ENCODE data around the gene DARS2. TPM values are rescaled to one million over a fixed set of nuclear protein-coding genes. Genes with fewer than 3 reads are reported as not detected.

The DARS2 gene
- total RNA-seq, 1 experiment from 2014 or later, result 25.6 TPM

DNA sequence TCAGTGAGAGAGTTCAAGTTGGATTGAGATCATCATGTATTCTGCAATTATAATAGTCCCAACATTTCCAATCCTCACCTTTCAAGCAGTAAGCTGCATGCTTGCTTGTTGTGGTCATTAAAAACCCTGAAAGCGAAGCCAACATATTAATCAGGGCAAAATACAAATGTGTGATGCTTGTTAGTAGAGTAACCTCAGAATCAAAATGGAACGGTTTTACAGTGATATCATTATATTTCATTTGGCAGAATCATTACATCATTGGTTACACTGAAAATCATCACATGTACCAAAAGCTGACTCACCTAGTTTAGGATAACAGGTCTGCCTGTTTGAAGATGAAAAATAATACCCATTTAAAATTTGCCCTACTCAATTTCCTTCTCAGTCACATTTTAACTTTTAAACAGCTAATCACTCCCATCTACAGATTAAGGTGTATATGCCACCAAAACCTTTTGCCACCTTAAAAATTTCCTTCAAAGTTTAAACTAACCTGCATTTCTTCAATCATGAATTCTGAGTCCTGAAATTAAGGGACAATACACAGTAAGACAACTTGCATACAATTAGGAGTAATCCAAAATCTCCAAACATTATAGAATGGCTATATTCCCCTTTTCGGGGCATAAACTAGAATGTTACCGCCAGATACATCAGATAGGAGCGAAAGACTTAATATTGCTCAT is 39.9 kb downstream of the DARS2 start:
- Histone ChIP-seq H3K4me3 (replicated peaks in 1 of 2; ENCODE audit: low read depth in 1 of 2, low read length in 2 of 2) (no peak overlapping the region), H3K4me2 (ENCODE audit: low read length) (0 out of 2 replicates have a peak overlapping the region, but pooled peaks have one; percentile 0), H2AFZ (ENCODE audit: low read depth, low read length, poor library complexity, severe bottlenecking) (no peak overlapping the region), H3K9me2 (ENCODE audit: insufficient read depth) (no peaks in the 10 kb centered on the region), H3K4me1 (ENCODE audit: control insufficient read depth in 1 of 2, insufficient read depth in 2 of 2, low read length in 2 of 2) (peaks cover 7 to 40% of the 10 kb centered on the region in 2 experiments; a peak in 3 of 4 replicates), H3K79me2 (ENCODE audit: insufficient read depth, low read length) (peaks cover 38% of the 10 kb centered on the region), H3K27ac (ENCODE audit: low read depth, low read length) (peak overlapping the region; percentile 91), H3K27me3 (ENCODE audit: insufficient read depth, low read length) (no peaks in the 10 kb centered on the region), H3K9ac (ENCODE audit: low read length) (no peak overlapping the region), H3K36me3 (ENCODE audit: control insufficient read depth in 1 of 2, insufficient read depth in 2 of 2, low read length in 2 of 2) (peaks cover 33 to 43% of the 10 kb centered on the region in 2 experiments), H3K9me3 (ENCODE audit: control insufficient read depth in 1 of 2, insufficient read depth in 1 of 2, low read depth in 1 of 2, low read length in 2 of 2) (no peaks in the 10 kb centered on the region), H4K20me1 (ENCODE audit: insufficient read depth) (peaks cover 39% of the 10 kb centered on the region; the same call in 1 of the 2 replicates)
- POLR2A ChIA-PET, result interaction anchor here (0.7 to 1.8 kb wide), 2 partner anchors 10 to 13 kb away, joined by 3 to 4 read pairs; no protein-coding TSS in a partner anchor
- no peak for ATAC-seq
- no TSS peak for BruUV-seq (replicated peaks)
- CTCF ChIA-PET, result no interaction called here
- no peak for TF ChIP-seq EGR1 (IDR thresholded peaks at IDR 0.05; ENCODE audit: low read depth)
- no peak for TF ChIP-seq FOSL1 (IDR thresholded peaks at IDR 0.05; ENCODE audit: low read depth)
- no peak for TF ChIP-seq POLR2A (IDR thresholded peaks at IDR 0.05; ENCODE audit: borderline replicate concordance, extremely low read depth, insufficient read depth, insufficient read length)
- TF ChIP-seq ZFX (IDR thresholded peaks at IDR 0.05), result no peak
- TF ChIP-seq POLR2AphosphoS5 (IDR thresholded peaks at IDR 0.05; ENCODE audit: low read depth, low read length), result peak; percentile 20; the same call in 1 of the 2 replicates
- RAD21 ChIA-PET (ENCODE audit: low non-redundant PET in 1 of 2, low total read pairs in 2 of 2, uncharacterized antibody in 2 of 2, unreplicated experiment in 2 of 2), result no interaction called here
- intact Hi-C loops (cut with micrococcal nuclease), result loop anchor here (10.0 kb wide), 1 partner anchor 350 kb away; no protein-coding TSS in a partner anchor
- DNase-seq (ENCODE audit: low read depth, low spot score), result no peak

DNA sequence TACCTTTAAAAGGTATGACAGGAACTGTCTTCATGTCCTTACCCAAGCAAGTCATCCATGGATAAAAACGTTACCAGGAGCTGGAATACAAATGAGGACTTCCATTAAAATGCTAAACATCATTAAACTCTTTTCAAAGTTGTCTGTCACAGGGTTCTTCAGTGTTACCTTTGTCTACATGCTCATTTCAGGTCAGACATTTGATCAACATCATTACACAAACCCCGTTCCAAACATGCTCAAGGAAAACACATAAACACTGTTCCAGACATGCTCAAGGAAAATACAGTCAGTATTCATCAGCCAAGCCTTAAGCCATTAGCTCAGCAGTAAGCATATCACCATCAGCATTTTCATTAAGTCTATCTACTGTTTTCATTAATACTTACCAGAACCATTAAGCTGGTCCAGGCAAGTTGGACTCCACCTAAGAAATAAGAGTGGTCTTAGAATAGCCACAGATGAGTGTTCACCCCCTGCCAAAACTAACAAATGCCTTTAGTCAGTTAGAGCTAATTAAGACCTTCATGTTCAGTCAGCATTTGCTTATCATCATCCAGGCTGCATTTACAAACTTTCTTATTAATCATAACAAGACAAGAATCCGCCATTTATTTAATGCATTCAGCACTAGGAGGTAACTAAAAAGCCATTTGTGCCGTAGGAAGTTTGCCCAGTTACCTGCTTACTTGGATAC is 41.1 kb downstream of the DARS2 start:
- H3K36me3 ChIP-seq (ENCODE audit: control insufficient read depth in 1 of 2, insufficient read depth in 2 of 2, low read length in 2 of 2), result peaks cover 33 to 43% of the 10 kb centered on the region in 2 experiments
- H3K4me2 ChIP-seq (ENCODE audit: low read length), result peak overlapping the region; percentile 85
- BruUV-seq (replicated peaks), result no TSS peak
- TF ChIP-seq POLR2AphosphoS5 (IDR thresholded peaks at IDR 0.05; ENCODE audit: low read depth, low read length) (peak; percentile 57), SP1 (IDR thresholded peaks at IDR 0.05; ENCODE audit: low read depth) (0 out of 2 replicates have a peak, but pooled peaks have one; percentile 15)
- TF ChIP-seq, protein P1, sequence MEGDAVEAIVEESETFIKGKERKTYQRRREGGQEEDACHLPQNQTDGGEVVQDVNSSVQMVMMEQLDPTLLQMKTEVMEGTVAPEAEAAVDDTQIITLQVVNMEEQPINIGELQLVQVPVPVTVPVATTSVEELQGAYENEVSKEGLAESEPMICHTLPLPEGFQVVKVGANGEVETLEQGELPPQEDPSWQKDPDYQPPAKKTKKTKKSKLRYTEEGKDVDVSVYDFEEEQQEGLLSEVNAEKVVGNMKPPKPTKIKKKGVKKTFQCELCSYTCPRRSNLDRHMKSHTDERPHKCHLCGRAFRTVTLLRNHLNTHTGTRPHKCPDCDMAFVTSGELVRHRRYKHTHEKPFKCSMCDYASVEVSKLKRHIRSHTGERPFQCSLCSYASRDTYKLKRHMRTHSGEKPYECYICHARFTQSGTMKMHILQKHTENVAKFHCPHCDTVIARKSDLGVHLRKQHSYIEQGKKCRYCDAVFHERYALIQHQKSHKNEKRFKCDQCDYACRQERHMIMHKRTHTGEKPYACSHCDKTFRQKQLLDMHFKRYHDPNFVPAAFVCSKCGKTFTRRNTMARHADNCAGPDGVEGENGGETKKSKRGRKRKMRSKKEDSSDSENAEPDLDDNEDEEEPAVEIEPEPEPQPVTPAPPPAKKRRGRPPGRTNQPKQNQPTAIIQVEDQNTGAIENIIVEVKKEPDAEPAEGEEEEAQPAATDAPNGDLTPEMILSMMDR (IDR thresholded peaks at IDR 0.05 in 2 of 3, conservative IDR thresholded peaks at IDR 0.05 in 1 of 3; ENCODE audit: borderline replicate concordance in 1 of 3, insufficient read depth in 1 of 3, low read depth in 2 of 3, low read length in 2 of 3), result no peak
- peak overlapping the region; percentile 91 for H3K27ac ChIP-seq (ENCODE audit: low read depth, low read length)
- ChIA-PET CTCF (no interaction called here), POLR2A (interaction anchor here (1.3 to 2.2 kb wide), 3 partner anchors 14 to 107 kb away, joined by 3 to 5 read pairs (median 3); partner anchors contain the start of gene CENPL), RAD21 (ENCODE audit: low non-redundant PET in 1 of 2, low total read pairs in 2 of 2, uncharacterized antibody in 2 of 2, unreplicated experiment in 2 of 2) (no interaction called here)
- H3K9me3 ChIP-seq (ENCODE audit: control insufficient read depth in 1 of 2, insufficient read depth in 1 of 2, low read depth in 1 of 2, low read length in 2 of 2), result no peaks in the 10 kb centered on the region
- peak overlapping the region; percentile 94 for H3K9ac ChIP-seq (ENCODE audit: low read length)
- no peaks in the 10 kb centered on the region for H3K9me2 ChIP-seq (ENCODE audit: insufficient read depth)
- DNase-seq (ENCODE audit: low read depth, low spot score) (no peak), ATAC-seq (no peak)
- H3K4me3 ChIP-seq (replicated peaks in 1 of 2; ENCODE audit: low read depth in 1 of 2, low read length in 2 of 2), result peak overlapping the region; percentile 69 to 94
- peaks cover 38% of the 10 kb centered on the region for H3K79me2 ChIP-seq (ENCODE audit: insufficient read depth, low read length)
- H3K4me1 ChIP-seq (ENCODE audit: control insufficient read depth in 1 of 2, insufficient read depth in 2 of 2, low read length in 2 of 2), result peaks cover 11 to 43% of the 10 kb centered on the region in 2 experiments; a peak in 3 of 4 replicates
- no peaks in the 10 kb centered on the region for H3K27me3 ChIP-seq (ENCODE audit: insufficient read depth, low read length)
- H2AFZ ChIP-seq (ENCODE audit: low read depth, low read length, poor library complexity, severe bottlenecking), result no peak overlapping the region
- peaks cover 39% of the 10 kb centered on the region; the same call in 1 of the 2 replicates for H4K20me1 ChIP-seq (ENCODE audit: insufficient read depth)
- intact Hi-C loops (cut with micrococcal nuclease), result loop anchor here (10.0 kb wide), 1 partner anchor 349 kb away; no protein-coding TSS in a partner anchor

Data from HCT116 (cell line).